ENCODE measurements around the gene MYEOV. TPM values are rescaled to one million over a fixed set of nuclear protein-coding genes. Genes with fewer than 3 reads are reported as not detected.

MYEOV gene
- total RNA-seq, 1 donor from 2014 or later = 0.35 TPM

DNA sequence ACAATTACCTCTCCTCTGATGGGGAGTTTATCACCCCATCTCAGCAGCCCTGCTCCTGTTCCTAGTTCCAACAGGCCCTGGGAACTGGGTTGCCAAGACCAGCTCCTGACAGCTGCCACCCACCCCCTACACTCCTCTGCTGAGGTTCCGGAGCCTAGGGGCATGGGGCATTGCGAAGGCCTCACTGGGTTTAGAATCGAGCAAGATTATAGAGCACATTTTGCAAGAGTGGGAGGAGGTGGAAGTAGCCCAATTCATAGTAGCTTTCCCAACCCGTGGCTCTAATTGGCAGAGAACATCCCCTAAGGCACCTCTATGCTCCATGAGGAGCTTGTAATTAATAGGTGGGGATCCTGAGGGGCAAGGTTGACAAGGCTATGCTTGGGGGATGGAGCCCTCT, 23.0 kb downstream of the MYEOV start:
- H3K9me3 Mint-ChIP-seq = peaks cover 6% of the 10 kb centered on the region
- H3K4me3 Mint-ChIP-seq = no peak overlapping the region
- no peaks in the 10 kb centered on the region for H3K36me3 Mint-ChIP-seq (ENCODE audit: low read depth)
- H3K27ac Mint-ChIP-seq (ENCODE audit: unreplicated experiment) = no peak overlapping the region
- H3K27me3 Mint-ChIP-seq (ENCODE audit: low read depth) = no peaks in the 10 kb centered on the region
- no peak for DNase-seq (ENCODE audit: low read depth, low spot score)
- H3K4me1 Mint-ChIP-seq = no peaks in the 10 kb centered on the region
- TF ChIP-seq CTCF (conservative IDR thresholded peaks at IDR 0.05) = no peak

DNA sequence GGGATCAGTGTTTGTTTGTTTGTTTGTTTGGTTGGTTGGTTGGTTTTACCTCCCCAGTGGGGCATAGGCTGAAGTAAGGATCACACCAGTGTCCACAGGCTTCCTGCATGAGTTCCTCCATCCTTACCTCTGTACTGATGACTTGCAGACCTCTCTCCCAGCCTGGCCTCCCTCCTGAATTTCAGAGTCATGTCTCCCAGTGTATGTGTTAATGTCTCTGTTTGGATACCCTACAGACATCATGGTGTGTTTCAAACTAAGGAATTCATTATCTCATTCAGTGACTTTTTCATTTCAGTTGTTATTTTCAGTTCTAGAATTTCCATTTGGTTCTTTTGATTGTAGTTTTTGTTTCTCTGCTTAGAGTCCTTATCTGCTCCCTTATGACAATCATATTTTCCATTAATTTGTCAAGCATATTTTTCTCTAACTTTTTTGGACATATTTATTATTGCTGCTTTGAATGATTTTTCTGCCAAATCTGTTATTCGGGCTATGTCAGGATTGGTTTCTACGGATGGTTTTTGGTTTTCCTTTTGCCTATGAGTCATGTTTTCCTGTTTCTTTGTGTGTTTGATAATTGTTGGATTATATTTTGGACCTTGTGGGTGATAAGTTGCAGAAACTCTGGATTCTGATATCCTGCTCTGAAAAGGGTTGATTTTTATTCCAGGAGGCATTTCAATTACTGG, 23.6 kb downstream of the MYEOV start:
- no peak for DNase-seq (ENCODE audit: low read depth, low spot score)
- no peaks in the 10 kb centered on the region for H3K27me3 Mint-ChIP-seq (ENCODE audit: low read depth)
- H3K4me1 Mint-ChIP-seq = no peaks in the 10 kb centered on the region
- H3K27ac Mint-ChIP-seq (ENCODE audit: unreplicated experiment) = no peak overlapping the region
- no peak overlapping the region for H3K4me3 Mint-ChIP-seq
- H3K36me3 Mint-ChIP-seq (ENCODE audit: low read depth) = no peaks in the 10 kb centered on the region
- TF ChIP-seq CTCF (conservative IDR thresholded peaks at IDR 0.05) = no peak
- H3K9me3 Mint-ChIP-seq = peaks cover 6% of the 10 kb centered on the region

GRCh38 chr11:69318093-69318420, 24.1 kb downstream of the MYEOV start:
- DNase-seq (ENCODE audit: low read depth, low spot score) = no peak
- Mint-ChIP-seq H3K4me1 (no peaks in the 10 kb centered on the region), H3K27me3 (ENCODE audit: low read depth) (no peaks in the 10 kb centered on the region), H3K9me3 (peaks cover 6% of the 10 kb centered on the region), H3K27ac (ENCODE audit: unreplicated experiment) (no peak overlapping the region), H3K4me3 (no peak overlapping the region), H3K36me3 (ENCODE audit: low read depth) (no peaks in the 10 kb centered on the region)
- TF ChIP-seq CTCF (conservative IDR thresholded peaks at IDR 0.05) = no peak

DNA sequence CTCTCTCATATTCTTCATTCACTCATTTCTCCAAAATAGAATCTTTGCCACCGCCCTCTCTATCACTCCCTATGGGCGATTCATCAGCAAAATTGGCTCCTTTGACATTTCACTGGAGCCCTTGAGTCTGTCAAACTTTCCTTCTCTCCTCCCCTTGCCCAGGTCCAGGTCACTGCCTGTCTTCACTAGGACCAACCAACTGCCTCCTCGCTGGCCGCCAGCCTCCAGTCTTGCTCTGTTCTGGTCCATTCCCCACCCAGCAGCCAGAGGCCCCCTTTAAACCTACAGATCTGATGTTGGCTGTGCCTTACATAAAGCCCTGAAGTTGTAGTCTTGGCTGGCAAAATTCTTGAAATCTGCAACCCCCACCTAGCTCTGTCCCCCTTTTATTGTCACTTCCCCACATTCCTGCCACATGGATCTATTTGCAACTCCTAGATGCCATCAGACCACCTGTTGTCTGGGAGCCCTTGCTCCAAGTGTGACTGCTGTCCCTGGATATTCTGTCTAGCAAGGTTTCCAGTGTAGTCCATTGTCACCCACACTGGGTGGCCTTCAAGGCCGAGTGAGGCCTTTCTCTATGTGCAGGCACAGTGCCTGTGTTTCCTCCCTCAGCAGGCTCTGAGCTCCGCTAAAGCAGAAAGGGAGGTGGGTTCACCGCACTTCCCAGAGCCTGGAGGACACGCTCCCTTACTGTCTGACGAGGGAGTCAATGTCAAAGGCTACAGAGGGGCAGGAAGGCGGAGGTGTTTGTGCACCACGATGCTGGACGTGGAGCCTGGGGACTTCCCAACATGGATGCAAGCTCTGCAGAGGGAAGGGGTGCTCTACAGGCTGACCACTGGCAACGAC, 25.5 kb downstream of the MYEOV start:
- H3K4me1 Mint-ChIP-seq = no peaks in the 10 kb centered on the region
- H3K27me3 Mint-ChIP-seq (ENCODE audit: low read depth) = no peaks in the 10 kb centered on the region
- H3K27ac Mint-ChIP-seq (ENCODE audit: unreplicated experiment) = no peak overlapping the region
- H3K9me3 Mint-ChIP-seq = peaks cover 6% of the 10 kb centered on the region
- no peak for TF ChIP-seq CTCF (conservative IDR thresholded peaks at IDR 0.05)
- H3K4me3 Mint-ChIP-seq = no peak overlapping the region
- no peak for DNase-seq (ENCODE audit: low read depth, low spot score)
- H3K36me3 Mint-ChIP-seq (ENCODE audit: low read depth) = no peaks in the 10 kb centered on the region

DNA sequence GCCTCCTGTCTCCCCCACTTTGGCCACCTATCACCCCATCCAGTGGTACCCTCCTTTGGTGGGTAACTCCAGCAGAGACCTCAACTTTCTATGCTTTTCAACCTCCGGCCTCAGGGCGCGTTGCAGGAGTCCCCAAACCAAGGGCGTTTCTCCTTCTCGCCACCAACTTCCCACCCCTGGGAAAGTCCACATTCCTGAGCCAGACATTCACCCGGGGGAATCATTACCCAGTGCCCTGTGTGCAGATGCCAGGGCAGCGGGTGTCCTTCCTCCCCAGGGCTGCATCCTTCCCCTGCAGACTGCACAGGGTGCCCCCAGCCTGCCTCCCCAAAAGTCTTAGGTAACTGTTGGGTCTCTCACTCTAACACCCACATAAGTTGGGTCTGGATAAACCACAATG, 26.4 kb downstream of the MYEOV start:
- Mint-ChIP-seq H3K27me3 (ENCODE audit: low read depth) (no peaks in the 10 kb centered on the region), H3K9me3 (peaks cover 6% of the 10 kb centered on the region), H3K27ac (ENCODE audit: unreplicated experiment) (peak overlapping the region; percentile 67), H3K4me1 (no peaks in the 10 kb centered on the region), H3K36me3 (ENCODE audit: low read depth) (no peaks in the 10 kb centered on the region), H3K4me3 (no peak overlapping the region)
- TF ChIP-seq CTCF (conservative IDR thresholded peaks at IDR 0.05) = no peak
- DNase-seq (ENCODE audit: low read depth, low spot score) = no peak

All from neural crest cell (in vitro differentiated cells).